Measurements from ENCODE around the gene RIBC1. TPM values are rescaled to one million over a fixed set of nuclear protein-coding genes. Genes with fewer than 3 reads are reported as not detected.

Gene RIBC1
- total RNA-seq, 1 donor from 2014 or later, result 0.64 TPM

DNA sequence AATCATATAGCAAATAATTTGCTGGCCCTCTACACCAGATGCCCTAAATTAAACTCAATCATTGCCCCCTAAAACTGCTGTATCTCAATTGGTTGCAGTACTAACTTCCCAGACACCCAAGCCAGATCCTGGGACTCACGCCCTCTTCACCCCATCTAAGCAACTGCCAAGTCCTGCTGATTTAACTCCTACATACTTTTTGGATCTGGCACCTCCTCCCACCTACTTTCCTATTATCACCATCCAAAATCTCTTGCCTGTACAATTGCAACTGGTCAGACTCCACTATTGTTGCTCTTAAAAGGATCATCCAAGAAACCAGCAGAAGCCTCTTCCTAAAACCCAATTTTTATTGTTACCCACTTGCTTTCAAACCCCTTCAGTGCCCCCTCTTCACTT, 16.2 kb downstream of the RIBC1 start:
- Mint-ChIP-seq H3K27me3 (ENCODE audit: unreplicated experiment) (no peaks in the 10 kb centered on the region), H3K27ac (ENCODE audit: unreplicated experiment) (no peak overlapping the region), H3K4me3 (ENCODE audit: unreplicated experiment) (no peak overlapping the region), H3K36me3 (ENCODE audit: unreplicated experiment) (no peaks in the 10 kb centered on the region), H3K4me1 (ENCODE audit: low read depth, unreplicated experiment) (peaks cover 6% of the 10 kb centered on the region), H3K9me3 (ENCODE audit: unreplicated experiment) (peaks cover 6% of the 10 kb centered on the region)
- TF ChIP-seq CTCF (IDR thresholded peaks at IDR 0.05; ENCODE audit: partially characterized antibody, unreplicated experiment), result no peak
- DNase-seq, result no peak

DNA sequence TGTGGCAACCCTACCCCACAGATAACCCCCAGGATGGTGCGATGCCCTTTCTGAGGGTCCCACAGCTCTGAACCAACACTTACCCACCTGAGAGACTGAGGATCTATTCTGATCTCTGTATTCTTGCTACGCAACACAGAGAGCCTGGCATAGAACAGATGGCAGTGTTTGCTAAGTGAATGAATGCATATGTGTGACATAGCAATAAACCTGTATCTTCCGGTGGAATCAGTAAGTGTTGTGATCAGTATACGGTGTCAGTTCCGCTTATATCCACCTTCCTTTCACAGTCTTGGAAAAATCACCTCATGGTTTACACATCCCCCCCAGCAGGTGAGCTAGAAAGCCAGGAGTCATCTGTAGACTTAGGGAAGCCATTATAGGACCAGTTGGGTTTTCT, 17.4 kb downstream of the RIBC1 start:
- peak overlapping the region; percentile 84 for H3K27ac Mint-ChIP-seq (ENCODE audit: unreplicated experiment)
- peaks cover 3% of the 10 kb centered on the region for H3K4me1 Mint-ChIP-seq (ENCODE audit: low read depth, unreplicated experiment)
- no peaks in the 10 kb centered on the region for H3K36me3 Mint-ChIP-seq (ENCODE audit: unreplicated experiment)
- peak overlapping the region; percentile 83 for H3K4me3 Mint-ChIP-seq (ENCODE audit: unreplicated experiment)
- no peaks in the 10 kb centered on the region for H3K27me3 Mint-ChIP-seq (ENCODE audit: unreplicated experiment)
- DNase-seq, result no peak
- no peak for TF ChIP-seq CTCF (IDR thresholded peaks at IDR 0.05; ENCODE audit: partially characterized antibody, unreplicated experiment)
- peaks cover 6% of the 10 kb centered on the region for H3K9me3 Mint-ChIP-seq (ENCODE audit: unreplicated experiment)

DNA sequence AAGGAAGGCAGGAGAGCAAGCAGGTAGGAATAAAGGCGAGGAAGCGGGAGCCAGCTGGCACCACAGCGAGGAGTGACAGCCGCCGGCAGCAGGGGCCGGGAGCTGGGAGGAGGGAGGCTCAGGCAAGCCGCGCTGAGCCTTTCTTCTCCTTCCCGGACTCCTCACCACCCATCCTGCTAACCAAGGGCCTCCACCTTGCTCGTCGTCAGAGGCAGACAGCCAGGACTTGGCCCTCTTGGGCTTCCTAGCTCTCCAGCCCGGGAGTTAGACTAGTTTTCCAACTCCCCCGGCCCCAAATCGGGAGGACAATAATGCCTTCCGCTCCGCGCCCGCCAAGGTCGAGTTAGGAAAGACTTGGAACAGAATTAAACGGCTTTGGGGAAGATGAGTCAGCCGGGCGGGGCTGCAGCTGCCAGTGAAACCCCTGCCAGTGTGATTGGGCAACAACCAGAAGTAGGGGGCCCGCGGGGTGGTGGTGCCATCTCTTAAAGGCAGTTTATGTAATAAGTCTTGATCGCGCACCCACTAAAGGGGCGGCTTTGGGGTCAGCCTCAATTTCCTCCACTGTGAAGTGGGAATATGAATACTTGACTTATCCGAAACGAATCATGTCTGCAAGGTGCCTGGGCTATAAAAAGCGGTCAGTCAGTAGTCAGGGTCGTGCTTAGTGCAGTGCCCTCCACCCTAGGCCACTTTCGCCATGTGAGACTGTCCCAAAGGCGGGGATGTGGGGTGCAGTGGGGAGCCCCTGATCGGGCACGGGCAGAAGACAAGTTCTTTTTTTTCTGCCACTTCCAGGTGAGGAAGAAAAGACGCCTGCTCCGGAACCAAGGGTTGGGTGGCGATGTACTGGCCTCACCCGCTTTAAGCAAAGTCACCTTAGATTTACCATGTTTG, 18.2 kb downstream of the RIBC1 start:
- H3K9me3 Mint-ChIP-seq (ENCODE audit: unreplicated experiment), result peaks cover 3% of the 10 kb centered on the region
- peak overlapping the region; percentile 83 for H3K4me3 Mint-ChIP-seq (ENCODE audit: unreplicated experiment)
- no peaks in the 10 kb centered on the region for H3K36me3 Mint-ChIP-seq (ENCODE audit: unreplicated experiment)
- H3K27me3 Mint-ChIP-seq (ENCODE audit: unreplicated experiment), result no peaks in the 10 kb centered on the region
- DNase-seq, result peak; percentile 42
- H3K4me1 Mint-ChIP-seq (ENCODE audit: low read depth, unreplicated experiment), result peaks cover 3% of the 10 kb centered on the region
- peak overlapping the region; percentile 84 for H3K27ac Mint-ChIP-seq (ENCODE audit: unreplicated experiment)
- TF ChIP-seq CTCF (IDR thresholded peaks at IDR 0.05; ENCODE audit: partially characterized antibody, unreplicated experiment), result no peak

- Mint-ChIP-seq H3K4me3 (ENCODE audit: unreplicated experiment) (peak overlapping the region; percentile 83), H3K9me3 (ENCODE audit: unreplicated experiment) (peaks cover 3% of the 10 kb centered on the region), H3K27ac (ENCODE audit: unreplicated experiment) (peak overlapping the region; percentile 22), H3K4me1 (ENCODE audit: low read depth, unreplicated experiment) (peaks cover 3% of the 10 kb centered on the region), H3K27me3 (ENCODE audit: unreplicated experiment) (no peaks in the 10 kb centered on the region), H3K36me3 (ENCODE audit: unreplicated experiment) (no peaks in the 10 kb centered on the region)
- DNase-seq, result peak; percentile 83
- no peak for TF ChIP-seq CTCF (IDR thresholded peaks at IDR 0.05; ENCODE audit: partially characterized antibody, unreplicated experiment)
These were observed 19.1 kb downstream of the RIBC1 start for GRCh38 chrX:53441531-53442321.

DNA sequence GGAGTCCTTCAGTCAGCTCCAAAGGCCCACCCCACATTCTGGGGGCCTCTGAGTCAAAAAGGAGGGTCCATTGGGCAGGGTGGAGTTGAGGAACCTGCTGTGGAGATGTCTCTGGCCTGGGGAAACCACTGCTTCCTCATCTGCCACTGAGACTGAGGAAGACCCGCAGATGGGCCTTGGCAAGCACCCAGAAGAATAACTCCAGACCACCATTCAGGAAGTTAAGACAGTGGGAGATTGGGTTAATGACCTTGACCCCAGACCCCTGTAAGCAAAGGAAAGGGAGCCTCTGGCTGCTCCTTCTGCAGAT, 19.6 kb downstream of the RIBC1 start:
- H3K27ac Mint-ChIP-seq (ENCODE audit: unreplicated experiment), result no peak overlapping the region
- peaks cover 3% of the 10 kb centered on the region for H3K4me1 Mint-ChIP-seq (ENCODE audit: low read depth, unreplicated experiment)
- peak overlapping the region; percentile 83 for H3K4me3 Mint-ChIP-seq (ENCODE audit: unreplicated experiment)
- no peaks in the 10 kb centered on the region for H3K27me3 Mint-ChIP-seq (ENCODE audit: unreplicated experiment)
- peaks cover 3% of the 10 kb centered on the region for H3K9me3 Mint-ChIP-seq (ENCODE audit: unreplicated experiment)
- no peaks in the 10 kb centered on the region for H3K36me3 Mint-ChIP-seq (ENCODE audit: unreplicated experiment)
- DNase-seq, result no peak
- no peak for TF ChIP-seq CTCF (IDR thresholded peaks at IDR 0.05; ENCODE audit: partially characterized antibody, unreplicated experiment)

All from glutamatergic neuron (in vitro differentiated cells).